ENCODE data around the gene GNL1.
"Not testable (repeated sequence)": the region's sequence is repeated elsewhere in the genome, so short reads cannot be mapped to it uniquely, and the experiment has no call there.

The GNL1 gene

DNA sequence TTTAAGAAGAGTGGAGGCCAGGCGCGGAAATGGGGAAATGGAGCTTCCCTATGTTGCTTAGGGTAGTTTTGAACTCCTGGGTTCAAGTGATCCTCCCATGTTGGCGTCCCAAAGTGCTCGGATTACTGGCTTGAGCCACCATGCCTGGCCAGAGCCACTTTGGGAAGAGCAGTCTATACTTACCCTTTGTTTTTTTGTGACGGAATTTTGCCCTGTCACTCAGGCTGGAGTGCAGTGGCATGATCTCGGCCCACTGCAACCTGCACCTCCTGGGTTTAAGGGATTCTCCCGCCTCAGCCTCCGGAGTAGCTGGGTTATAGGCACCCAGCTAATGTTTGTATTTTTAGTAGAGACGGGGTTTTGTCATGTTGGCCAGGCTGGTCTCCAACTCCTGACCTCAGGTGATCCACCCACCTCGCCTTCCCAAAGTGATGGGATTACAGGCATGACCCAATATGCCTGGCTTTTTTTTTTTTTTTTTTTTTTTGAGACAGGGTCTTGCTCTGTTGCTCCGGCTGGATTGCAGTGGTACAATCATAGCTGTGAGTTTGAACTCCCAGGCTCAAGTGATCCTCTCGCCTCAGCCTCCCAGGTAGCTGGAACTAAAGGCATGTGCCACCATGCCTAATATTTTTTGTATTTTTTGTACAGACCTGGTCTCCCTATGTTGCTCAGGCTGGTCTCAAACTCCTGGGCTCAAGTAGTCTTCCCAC lies 42.8 kb upstream of the GNL1 start:
- Histone ChIP-seq H3K4me3 (ENCODE audit: insufficient read length, low read depth) (no peak overlapping the region), H3K36me3 (ENCODE audit: insufficient read depth, insufficient read length, low read length) (peaks cover 57% of the 10 kb centered on the region), H3K27me3 (ENCODE audit: insufficient read depth, insufficient read length) (no peaks in the 10 kb centered on the region), H3K9me3 (ENCODE audit: insufficient read depth, low read length) (no peaks in the 10 kb centered on the region), H3K4me1 (ENCODE audit: insufficient read depth, insufficient read length) (no peaks in the 10 kb centered on the region), H3K9ac (ENCODE audit: insufficient read length, low read depth) (no peak overlapping the region)
- TF ChIP-seq SUZ12 (IDR thresholded peaks at IDR 0.05; ENCODE audit: extremely low read depth, insufficient read depth, insufficient read length): no peak
- no peak for TF ChIP-seq YY1 (IDR thresholded peaks at IDR 0.05; ENCODE audit: insufficient read depth, insufficient read length)
- no peak for TF ChIP-seq ZNF274 (IDR thresholded peaks at IDR 0.05; ENCODE audit: low read depth, low read length)
- DNase-seq (ENCODE audit: low read depth, low spot score): no peak

DNA sequence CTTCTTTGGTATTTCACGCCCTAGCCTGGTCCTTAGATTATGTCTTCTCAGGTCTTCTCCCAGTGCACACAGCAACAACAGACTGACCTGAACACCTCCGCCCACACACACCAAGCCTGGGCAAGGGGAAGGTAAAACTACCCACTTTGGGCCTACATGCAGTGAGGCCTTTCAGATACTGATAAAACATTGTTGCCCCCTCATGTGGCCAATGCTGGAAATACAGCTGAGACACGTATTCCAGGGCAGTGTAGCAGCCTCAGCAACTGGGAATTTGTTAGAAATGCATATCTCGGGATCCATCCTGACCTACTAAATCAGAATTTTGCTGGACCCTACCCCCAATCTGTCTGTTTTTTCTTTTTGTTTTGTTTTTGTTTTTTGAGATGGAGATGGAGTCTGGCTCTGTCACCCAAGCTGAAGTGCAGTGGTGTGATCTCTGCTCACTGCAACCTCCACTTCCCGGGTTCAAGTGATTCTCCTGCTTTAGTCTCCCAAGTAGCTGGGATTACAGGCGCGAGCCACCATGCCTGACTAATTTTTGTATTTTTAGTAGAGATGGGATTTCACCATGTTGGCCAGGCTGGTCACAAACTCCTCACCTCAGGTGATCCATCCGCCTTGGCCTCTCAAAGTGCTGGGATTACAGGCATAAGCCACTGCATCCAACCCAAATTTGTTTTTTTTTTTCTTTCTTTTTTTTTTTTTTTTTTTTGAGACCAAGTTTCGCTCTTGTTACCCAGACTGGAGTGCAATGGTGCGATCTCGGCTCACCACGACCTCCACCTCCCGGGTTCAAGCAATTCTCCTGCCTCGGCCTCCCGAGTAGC lies 41.2 kb upstream of the GNL1 start:
- not testable (repeated sequence) for H3K4me1 ChIP-seq (ENCODE audit: insufficient read depth, insufficient read length); H3K9me3 ChIP-seq (ENCODE audit: insufficient read depth, low read length); H3K4me3 ChIP-seq (ENCODE audit: insufficient read length, low read depth); H3K27me3 ChIP-seq (ENCODE audit: insufficient read depth, insufficient read length); H3K9ac ChIP-seq (ENCODE audit: insufficient read length, low read depth)
- peaks cover 52% of the 10 kb centered on the region for H3K36me3 ChIP-seq (ENCODE audit: insufficient read depth, insufficient read length, low read length)
- DNase-seq (ENCODE audit: low read depth, low spot score): peak; percentile 44

DNA sequence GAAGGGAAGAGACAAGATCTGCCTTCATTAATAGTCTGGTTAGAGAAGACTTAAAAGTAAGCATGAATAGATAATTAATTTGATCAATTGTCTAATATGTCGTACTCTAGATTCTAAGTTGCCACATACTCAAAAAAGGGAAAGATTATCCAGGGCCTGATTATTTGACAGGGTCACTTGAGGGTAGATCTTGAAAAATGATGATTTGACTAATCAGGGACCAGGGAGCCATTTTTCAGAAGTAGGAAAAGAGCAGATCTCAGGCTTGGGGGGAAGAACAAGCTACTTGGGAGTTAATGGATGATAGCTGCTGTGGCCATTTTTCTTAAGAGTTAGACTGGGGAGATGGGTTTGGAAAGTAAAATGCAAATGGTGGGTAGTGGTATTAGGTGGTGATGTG lies 36.0 kb upstream of the GNL1 start:
- no peaks in the 10 kb centered on the region for H3K9me3 ChIP-seq (ENCODE audit: insufficient read depth, low read length)
- no peaks in the 10 kb centered on the region for H3K4me1 ChIP-seq (ENCODE audit: insufficient read depth, insufficient read length)
- no peaks in the 10 kb centered on the region for H3K27me3 ChIP-seq (ENCODE audit: insufficient read depth, insufficient read length)
- H3K9ac ChIP-seq (ENCODE audit: insufficient read length, low read depth): no peak overlapping the region
- no peak overlapping the region for H3K4me3 ChIP-seq (ENCODE audit: insufficient read length, low read depth)
- H3K36me3 ChIP-seq (ENCODE audit: insufficient read depth, insufficient read length, low read length): peaks cover 65% of the 10 kb centered on the region
- TF ChIP-seq SUZ12 (IDR thresholded peaks at IDR 0.05; ENCODE audit: extremely low read depth, insufficient read depth, insufficient read length): no peak
- TF ChIP-seq YY1 (IDR thresholded peaks at IDR 0.05; ENCODE audit: insufficient read depth, insufficient read length): no peak
- no peak for TF ChIP-seq ZNF274 (IDR thresholded peaks at IDR 0.05; ENCODE audit: low read depth, low read length)
- DNase-seq (ENCODE audit: low read depth, low spot score): no peak

DNA sequence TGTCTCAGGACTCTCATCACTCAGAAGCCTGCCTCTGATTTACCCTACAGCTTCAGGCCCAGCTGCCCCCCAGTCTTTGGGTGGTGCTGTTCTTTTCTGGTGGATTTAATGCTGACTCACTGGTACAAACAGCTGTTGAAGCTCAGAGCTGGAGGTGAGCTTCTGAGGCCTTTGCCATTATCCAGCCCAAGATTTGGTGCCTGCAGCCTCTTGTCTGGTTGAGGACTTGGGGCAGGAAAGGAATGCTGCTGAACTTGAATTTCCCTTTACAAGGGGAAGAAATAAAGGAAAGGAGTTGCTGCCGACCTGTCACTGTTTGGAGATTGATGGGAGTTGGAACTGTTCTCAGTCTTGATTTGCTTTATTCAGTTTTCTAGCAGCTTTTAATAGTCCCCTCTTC lies 34.7 kb upstream of the GNL1 start:
- Histone ChIP-seq H3K27me3 (ENCODE audit: insufficient read depth, insufficient read length) (no peaks in the 10 kb centered on the region), H3K4me1 (ENCODE audit: insufficient read depth, insufficient read length) (no peaks in the 10 kb centered on the region), H3K36me3 (ENCODE audit: insufficient read depth, insufficient read length, low read length) (peaks cover 76% of the 10 kb centered on the region), H3K4me3 (ENCODE audit: insufficient read length, low read depth) (no peak overlapping the region), H3K9ac (ENCODE audit: insufficient read length, low read depth) (no peak overlapping the region), H3K9me3 (ENCODE audit: insufficient read depth, low read length) (no peaks in the 10 kb centered on the region)
- DNase-seq (ENCODE audit: low read depth, low spot score): no peak
- TF ChIP-seq YY1 (IDR thresholded peaks at IDR 0.05; ENCODE audit: insufficient read depth, insufficient read length): no peak
- TF ChIP-seq ZNF274 (IDR thresholded peaks at IDR 0.05; ENCODE audit: low read depth, low read length): no peak
- TF ChIP-seq SUZ12 (IDR thresholded peaks at IDR 0.05; ENCODE audit: extremely low read depth, insufficient read depth, insufficient read length): no peak

DNA sequence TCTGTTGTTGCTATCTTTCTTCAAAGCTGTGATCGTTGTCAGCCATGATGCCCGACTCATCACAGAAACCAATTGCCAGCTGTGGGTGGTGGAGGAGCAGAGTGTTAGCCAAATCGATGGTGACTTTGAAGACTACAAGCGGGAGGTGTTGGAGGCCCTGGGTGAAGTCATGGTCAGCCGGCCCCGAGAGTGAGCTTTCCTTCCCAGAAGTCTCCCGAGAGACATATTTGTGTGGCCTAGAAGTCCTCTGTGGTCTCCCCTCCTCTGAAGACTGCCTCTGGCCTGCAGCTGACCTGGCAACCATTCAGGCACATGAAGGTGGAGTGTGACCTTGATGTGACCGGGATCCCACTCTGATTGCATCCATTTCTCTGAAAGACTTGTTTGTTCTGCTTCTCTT lies 34.2 kb upstream of the GNL1 start:
- H3K4me1 ChIP-seq (ENCODE audit: insufficient read depth, insufficient read length): no peaks in the 10 kb centered on the region
- H3K27me3 ChIP-seq (ENCODE audit: insufficient read depth, insufficient read length): no peaks in the 10 kb centered on the region
- no peaks in the 10 kb centered on the region for H3K9me3 ChIP-seq (ENCODE audit: insufficient read depth, low read length)
- no peak for TF ChIP-seq YY1 (IDR thresholded peaks at IDR 0.05; ENCODE audit: insufficient read depth, insufficient read length)
- no peak for TF ChIP-seq SUZ12 (IDR thresholded peaks at IDR 0.05; ENCODE audit: extremely low read depth, insufficient read depth, insufficient read length)
- TF ChIP-seq ZNF274 (IDR thresholded peaks at IDR 0.05; ENCODE audit: low read depth, low read length): no peak
- no peak overlapping the region for H3K4me3 ChIP-seq (ENCODE audit: insufficient read length, low read depth)
- H3K36me3 ChIP-seq (ENCODE audit: insufficient read depth, insufficient read length, low read length): peaks cover 79% of the 10 kb centered on the region
- no peak for DNase-seq (ENCODE audit: low read depth, low spot score)
- no peak overlapping the region for H3K9ac ChIP-seq (ENCODE audit: insufficient read length, low read depth)

DNA sequence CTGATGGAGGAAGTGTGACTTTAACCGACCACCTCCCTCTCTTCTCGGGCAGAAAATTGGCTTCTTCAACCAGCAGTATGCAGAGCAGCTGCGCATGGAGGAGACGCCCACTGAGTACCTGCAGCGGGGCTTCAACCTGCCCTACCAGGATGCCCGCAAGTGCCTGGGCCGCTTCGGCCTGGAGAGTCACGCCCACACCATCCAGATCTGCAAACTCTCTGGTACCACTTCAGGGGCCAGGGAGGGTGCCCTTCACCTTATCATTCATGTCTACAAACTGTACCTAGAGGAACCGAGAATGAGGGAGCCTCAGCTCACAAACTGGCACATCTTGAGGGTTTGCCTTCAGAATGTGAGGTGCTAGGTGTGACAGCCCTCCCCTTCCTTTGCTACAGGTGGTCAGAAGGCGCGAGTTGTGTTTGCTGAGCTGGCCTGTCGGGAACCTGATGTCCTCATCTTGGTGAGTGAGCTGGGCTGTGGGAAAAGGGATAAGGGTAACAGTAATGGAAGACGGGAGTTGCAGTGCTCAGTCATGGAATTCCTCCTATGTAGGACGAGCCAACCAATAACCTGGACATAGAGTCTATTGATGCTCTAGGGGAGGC lies 33.6 kb upstream of the GNL1 start:
- DNase-seq (ENCODE audit: low read depth, low spot score): no peak
- Histone ChIP-seq H3K9me3 (ENCODE audit: insufficient read depth, low read length) (no peaks in the 10 kb centered on the region), H3K9ac (ENCODE audit: insufficient read length, low read depth) (no peak overlapping the region), H3K36me3 (ENCODE audit: insufficient read depth, insufficient read length, low read length) (peaks cover 80% of the 10 kb centered on the region), H3K4me3 (ENCODE audit: insufficient read length, low read depth) (no peak overlapping the region), H3K4me1 (ENCODE audit: insufficient read depth, insufficient read length) (no peaks in the 10 kb centered on the region), H3K27me3 (ENCODE audit: insufficient read depth, insufficient read length) (no peaks in the 10 kb centered on the region)
- TF ChIP-seq ZNF274 (IDR thresholded peaks at IDR 0.05; ENCODE audit: low read depth, low read length) (no peak), YY1 (IDR thresholded peaks at IDR 0.05; ENCODE audit: insufficient read depth, insufficient read length) (no peak), SUZ12 (IDR thresholded peaks at IDR 0.05; ENCODE audit: extremely low read depth, insufficient read depth, insufficient read length) (no peak)

DNA sequence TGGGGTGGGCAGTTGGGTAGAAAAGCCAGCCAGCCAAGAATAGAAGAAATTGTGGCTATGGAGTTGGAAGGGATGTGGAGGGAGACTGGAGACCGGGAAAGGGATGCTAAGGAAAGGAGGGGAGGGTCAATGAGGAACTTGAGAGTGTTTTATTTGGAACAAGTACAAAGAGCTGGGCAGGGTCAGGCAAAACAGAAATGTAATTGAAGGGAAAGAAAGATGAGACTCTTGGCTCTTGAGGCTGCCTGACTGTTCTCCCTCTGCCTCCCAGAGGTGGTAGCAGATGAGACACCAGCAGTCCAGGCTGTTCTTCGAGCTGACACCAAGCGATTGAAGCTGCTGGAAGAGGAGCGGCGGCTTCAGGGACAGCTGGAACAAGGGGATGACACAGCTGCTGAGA lies 27.6 kb upstream of the GNL1 start:
- Histone ChIP-seq H3K27me3 (ENCODE audit: insufficient read depth, insufficient read length) (no peaks in the 10 kb centered on the region), H3K9me3 (ENCODE audit: insufficient read depth, low read length) (no peaks in the 10 kb centered on the region), H3K4me1 (ENCODE audit: insufficient read depth, insufficient read length) (no peaks in the 10 kb centered on the region), H3K36me3 (ENCODE audit: insufficient read depth, insufficient read length, low read length) (peaks cover 79% of the 10 kb centered on the region), H3K9ac (ENCODE audit: insufficient read length, low read depth) (no peak overlapping the region), H3K4me3 (ENCODE audit: insufficient read length, low read depth) (no peak overlapping the region)
- no peak for DNase-seq (ENCODE audit: low read depth, low spot score)
- TF ChIP-seq YY1 (IDR thresholded peaks at IDR 0.05; ENCODE audit: insufficient read depth, insufficient read length) (no peak), SUZ12 (IDR thresholded peaks at IDR 0.05; ENCODE audit: extremely low read depth, insufficient read depth, insufficient read length) (no peak), ZNF274 (IDR thresholded peaks at IDR 0.05; ENCODE audit: low read depth, low read length) (no peak)
